PFSK-1 (cell line): ENCODE data around the gene GSTCD.

Experiments
- POLR2AphosphoS5 ChIP-seq: IDR thresholded peaks from 2 replicates; pipeline ENCODE4 v1.6.1; 2012; ENCODE audit warnings: low read depth, mild to moderate bottlenecking, control low read depth, low read length, moderate library complexity
- SIN3A ChIP-seq: IDR thresholded peaks from 2 replicates; pipeline ENCODE4 v1.6.1; 2012; ENCODE audit warnings: mild to moderate bottlenecking, low read length, moderate library complexity, borderline replicate concordance; ENCODE audit not compliant: insufficient read depth
- TAF1 ChIP-seq: IDR thresholded peaks from 2 replicates; pipeline ENCODE4 v1.6.1; 2012; ENCODE audit warnings: low read length, control low read depth, borderline replicate concordance; ENCODE audit not compliant: insufficient read depth

- TF ChIP-seq TAF1 (no peak), SIN3A (no peak), POLR2AphosphoS5 (no peak)
These were observed 78.2 kb downstream of the GSTCD start for GRCh38 chr4:105786748-105787147.
